ENCODE measurements around the gene QRICH2. TPM values are rescaled to one million over a fixed set of nuclear protein-coding genes. Genes with fewer than 3 reads are reported as not detected.

The QRICH2 gene
- total and polyA plus RNA-seq, 9 of the 15 experiments (the other 6 are each of a cell fraction or from before 2014, with no cell fraction given), result 0.03 to 1.6 (median 0.81) TPM

DNA sequence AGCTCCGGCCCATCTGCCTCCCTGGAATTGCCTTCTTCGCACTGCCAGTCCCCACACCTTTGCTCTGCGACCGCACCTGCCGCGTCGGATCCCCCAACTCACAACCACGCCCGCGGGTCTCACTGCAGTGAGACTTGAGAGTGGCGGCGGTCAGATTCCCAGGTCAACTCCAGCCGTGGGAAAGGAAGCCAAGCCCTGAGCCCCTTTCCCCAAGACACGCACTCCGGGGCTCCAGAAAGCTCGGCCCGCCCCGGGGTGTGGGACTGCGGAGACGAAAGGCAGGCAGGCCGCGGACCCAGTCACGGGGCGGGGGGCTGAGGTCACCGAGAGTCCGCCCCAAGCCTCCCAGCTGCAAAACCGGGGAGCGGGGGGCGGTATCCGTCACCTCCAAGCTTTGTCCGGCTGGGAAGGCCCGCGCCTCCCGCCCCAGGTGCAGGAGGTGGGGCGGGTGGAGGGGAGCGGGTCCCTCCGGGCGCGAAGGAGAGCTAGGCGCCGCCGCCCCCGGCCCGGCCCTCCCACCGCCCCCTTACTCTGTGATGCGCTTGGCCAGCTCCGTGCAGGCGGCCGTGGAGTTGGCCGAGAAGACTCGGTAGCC is 45.0 kb upstream of the QRICH2 start (continued):
- TF ChIP-seq, protein P1, sequence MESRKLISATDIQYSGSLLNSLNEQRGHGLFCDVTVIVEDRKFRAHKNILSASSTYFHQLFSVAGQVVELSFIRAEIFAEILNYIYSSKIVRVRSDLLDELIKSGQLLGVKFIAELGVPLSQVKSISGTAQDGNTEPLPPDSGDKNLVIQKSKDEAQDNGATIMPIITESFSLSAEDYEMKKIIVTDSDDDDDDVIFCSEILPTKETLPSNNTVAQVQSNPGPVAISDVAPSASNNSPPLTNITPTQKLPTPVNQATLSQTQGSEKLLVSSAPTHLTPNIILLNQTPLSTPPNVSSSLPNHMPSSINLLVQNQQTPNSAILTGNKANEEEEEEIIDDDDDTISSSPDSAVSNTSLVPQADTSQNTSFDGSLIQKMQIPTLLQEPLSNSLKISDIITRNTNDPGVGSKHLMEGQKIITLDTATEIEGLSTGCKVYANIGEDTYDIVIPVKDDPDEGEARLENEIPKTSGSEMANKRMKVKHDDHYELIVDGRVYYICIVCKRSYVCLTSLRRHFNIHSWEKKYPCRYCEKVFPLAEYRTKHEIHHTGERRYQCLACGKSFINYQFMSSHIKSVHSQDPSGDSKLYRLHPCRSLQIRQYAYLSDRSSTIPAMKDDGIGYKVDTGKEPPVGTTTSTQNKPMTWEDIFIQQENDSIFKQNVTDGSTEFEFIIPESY (CRISPR knock-in tag; IDR thresholded peaks at IDR 0.05), result no peak
- TF ChIP-seq RBM14 (IDR thresholded peaks at IDR 0.05; ENCODE audit: borderline replicate concordance, insufficient read depth, low read depth, low read length) (0 out of 2 replicates have a peak, but pooled peaks have one; percentile 2), ZNF24 (IDR thresholded peaks at IDR 0.05) (no peak)
- TF ChIP-seq, protein P2, sequence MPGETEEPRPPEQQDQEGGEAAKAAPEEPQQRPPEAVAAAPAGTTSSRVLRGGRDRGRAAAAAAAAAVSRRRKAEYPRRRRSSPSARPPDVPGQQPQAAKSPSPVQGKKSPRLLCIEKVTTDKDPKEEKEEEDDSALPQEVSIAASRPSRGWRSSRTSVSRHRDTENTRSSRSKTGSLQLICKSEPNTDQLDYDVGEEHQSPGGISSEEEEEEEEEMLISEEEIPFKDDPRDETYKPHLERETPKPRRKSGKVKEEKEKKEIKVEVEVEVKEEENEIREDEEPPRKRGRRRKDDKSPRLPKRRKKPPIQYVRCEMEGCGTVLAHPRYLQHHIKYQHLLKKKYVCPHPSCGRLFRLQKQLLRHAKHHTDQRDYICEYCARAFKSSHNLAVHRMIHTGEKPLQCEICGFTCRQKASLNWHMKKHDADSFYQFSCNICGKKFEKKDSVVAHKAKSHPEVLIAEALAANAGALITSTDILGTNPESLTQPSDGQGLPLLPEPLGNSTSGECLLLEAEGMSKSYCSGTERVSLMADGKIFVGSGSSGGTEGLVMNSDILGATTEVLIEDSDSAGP (CRISPR knock-in tag; IDR thresholded peaks at IDR 0.05), result no peak

DNA sequence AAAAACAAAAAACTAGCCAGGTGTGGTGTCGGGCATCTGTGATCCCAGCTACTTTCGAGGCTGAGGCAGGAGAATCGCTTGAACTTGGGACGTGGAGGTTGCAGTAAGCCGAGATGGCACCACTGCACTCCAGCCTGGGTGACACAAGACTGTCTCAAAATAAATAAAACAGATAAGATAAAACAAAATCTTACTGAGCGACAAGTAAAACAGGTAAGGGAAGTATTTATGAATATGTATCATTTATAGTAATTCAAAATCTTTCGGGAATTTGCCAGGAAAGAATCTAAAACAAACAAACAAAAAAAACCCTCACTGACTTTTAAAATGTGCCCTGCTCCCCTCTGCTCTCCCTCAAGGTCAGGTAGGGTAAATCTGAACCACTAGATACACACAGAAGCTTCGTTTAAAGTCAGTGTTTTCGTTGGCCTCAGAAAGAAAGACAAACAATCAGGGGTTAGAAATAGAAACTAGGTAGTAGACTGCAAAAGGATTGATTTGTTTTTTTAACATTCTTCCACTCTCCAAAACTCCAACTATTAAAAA is 43.5 kb upstream of the QRICH2 start:
- peaks cover 22% of the 10 kb centered on the region for H3K79me2 ChIP-seq (ENCODE audit: control insufficient read depth, insufficient read depth, low read length)
- no peak overlapping the region; a peak in 1 of 4 replicates for H3K9ac ChIP-seq (ENCODE audit: insufficient read depth in 1 of 2, low read depth in 2 of 2, low read length in 2 of 2)
- DNase-seq (ENCODE audit: extremely low read depth in 1 of 4, low spot score in 3 of 4), result no peak
- H3K9me3 ChIP-seq (replicated peaks; ENCODE audit: control insufficient read depth, insufficient read depth, low read depth, low read length), result no peaks in the 10 kb centered on the region; the same call in 1 of the 2 replicates
- peaks cover 12% of the 10 kb centered on the region for H3K36me3 ChIP-seq (ENCODE audit: control insufficient read depth, insufficient read depth, low read length)
- no peak for TF ChIP-seq ZKSCAN8 (CRISPR knock-in tag; IDR thresholded peaks at IDR 0.05)
- TF ChIP-seq ESRRA (IDR thresholded peaks at IDR 0.05; ENCODE audit: borderline replicate concordance, low read depth), result peak; percentile 42; the same call in 1 of the 2 replicates
- no peak for TF ChIP-seq HNRNPUL1 (IDR thresholded peaks at IDR 0.05; ENCODE audit: low read length)
- no TSS peak for BruUV-seq (replicated peaks)
- no peak overlapping the region; the same call in 2 of the 3 replicates for H3K27ac ChIP-seq (ENCODE audit: extremely low read depth, low read depth, low read length)
- no peaks in the 10 kb centered on the region for H4K20me1 ChIP-seq (replicated peaks; ENCODE audit: control insufficient read depth, insufficient read depth, low read length)
- H3K4me3 ChIP-seq, result no peak overlapping the region
- intact Hi-C loops (cut with micrococcal nuclease), result no loop called here
- H3K4me2 ChIP-seq (ENCODE audit: insufficient read depth, low read length), result no peak overlapping the region
- ChIA-PET CTCF (ENCODE audit: low intra/inter-chr PET ratio) (no interaction called here), POLR2A (interaction anchor here (0.7 to 2.2 kb wide), 5 partner anchors 18 to 99 kb away, joined by 3 to 7 read pairs (median 4); partner anchors contain the start of gene SPHK1)
- no peak for FAIRE-seq
- in situ Hi-C loops (cut with MboI), result no loop called here
- H3K4me1 ChIP-seq (replicated peaks in 1 of 2; ENCODE audit: control insufficient read depth in 2 of 2, insufficient read depth in 2 of 2, low read length in 2 of 2), result peaks cover 18 to 39% of the 10 kb centered on the region in 2 experiments; a peak in 4 of 5 replicates
- no peaks in the 10 kb centered on the region for H3K9me1 ChIP-seq (ENCODE audit: control insufficient read depth, insufficient read depth, low read length)
- H3K27me3 ChIP-seq (ENCODE audit: control insufficient read depth in 2 of 2, insufficient read depth in 2 of 2, low read length in 2 of 2), result no peaks in the 10 kb centered on the region
- no peak overlapping the region for H2AFZ ChIP-seq (ENCODE audit: low read depth, low read length)
- no peak for ATAC-seq
- 64% methylated on average over 9 of the region's 9 CpGs for WGBS (ENCODE audit: insufficient coverage, low coverage, missing lambda C conversion rate)

Data from K562 (cell line).